K562 (cell line): ENCODE results near the gene ETS2. TPM values are rescaled to one million over a fixed set of nuclear protein-coding genes. Genes with fewer than 3 reads are reported as not detected.

Experiments
- ATAC-seq: fragments of 200-7000 bp; cut with Tn5 transposase; 3 replicates; pipeline ENCODE4 v1.9.1; 2020; ENCODE audit warnings: moderate library complexity
- BruUV-seq: library from RNA; stranded (reverse); fragments of 400-500 nt; replicated peaks from 2 replicates; lab custom pipeline; 2021; lab: Mats Ljungman, UMichigan
- CTCF ChIA-PET: fragments of 300-600 bp; formaldehyde crosslinking; extraction: SDS; loops from one replicate; lab custom pipeline; 2021; ENCODE audit warnings: low intra/inter-chr PET ratio; lab: Yijun Ruan, JAX
- POLR2A ChIA-PET: fragments of 300-600, 350-650 bp; sonication (Branson Sonifier 250); formaldehyde crosslinking; extraction: SDS; loops from one replicate; lab custom pipeline; 2021; ENCODE audit warnings: antibody characterized with exemption, inconsistent platforms; lab: Yijun Ruan, JAX
- DNase-seq, 4 experiments: peaks; one replicate each; pipeline versions ENCODE4 v3.0.0 to v3.0.0-alpha.2; 2011 to 2018; ENCODE audit warnings: low spot score in 3 of 4, mixed read lengths in 3 of 4; ENCODE audit errors: extremely low read depth in 1 of 4
- FAIRE-seq: peaks from 2 replicates; lab custom pipeline; 2011; peaks lifted over from hg19 to GRCh38; lab: Jason Lieb, UNC
- H2AFZ ChIP-seq: 2 replicates; pipeline ENCODE4 v1.6.0; 2011; ENCODE audit warnings: low read depth, low read length, control low read depth, inconsistent platforms
- H3K27ac ChIP-seq: fragments of 200-600 bp; 3 replicates; pipeline ENCODE4 v1.8.0; 2011; ENCODE audit warnings: low read depth, mild to moderate bottlenecking, control low read depth, inconsistent platforms, low read length, moderate library complexity, mixed read lengths; ENCODE audit errors: extremely low read depth
- H3K27me3 ChIP-seq, 2 experiments: fragments of 300-600 bp in 1 of 2; 2 replicates in 1 of 2; 3 replicates in 1 of 2; pipeline versions ENCODE4 v1.6.0 to v1.8.0; 2011; ENCODE audit warnings: inconsistent platforms in 2 of 2, low read length in 2 of 2, mild to moderate bottlenecking in 1 of 2, mixed read lengths in 1 of 2, moderate library complexity in 1 of 2; ENCODE audit not compliant: control insufficient read depth in 2 of 2, insufficient read depth in 2 of 2
- H3K36me3 ChIP-seq: fragments of 300-600 bp; 3 replicates; pipeline ENCODE4 v1.8.0; 2011; ENCODE audit warnings: mild to moderate bottlenecking, low read length, inconsistent platforms; ENCODE audit not compliant: control insufficient read depth, insufficient read depth
- H3K4me1 ChIP-seq, 2 experiments: fragments of 200-600 bp in 1 of 2; replicated peaks in 1 of 2; 2 replicates in 1 of 2; 3 replicates in 1 of 2; pipeline versions ENCODE4 v1.5.1 to v1.8.0; 2011; ENCODE audit warnings: inconsistent platforms in 2 of 2, low read length in 2 of 2, mild to moderate bottlenecking in 1 of 2, mixed read lengths in 1 of 2, moderate library complexity in 1 of 2; ENCODE audit not compliant: control insufficient read depth in 2 of 2, insufficient read depth in 2 of 2
- H3K4me2 ChIP-seq: 2 replicates; pipeline ENCODE4 v1.6.1; 2011; ENCODE audit warnings: low read length, control low read depth, inconsistent platforms, mixed read lengths; ENCODE audit not compliant: insufficient read depth
- H3K4me3 ChIP-seq: fragments of 200-600 bp; sonication (generic), shearing (Covaris generic); 2 replicates; pipeline ENCODE4 v1.5.1; 2016; ENCODE audit warnings: control low read depth, inconsistent platforms
- H3K79me2 ChIP-seq: fragments of 200-600 bp; 3 replicates; pipeline ENCODE4 v1.8.0; 2011; ENCODE audit warnings: low read length, inconsistent platforms; ENCODE audit not compliant: control insufficient read depth, insufficient read depth
- H3K9ac ChIP-seq, 2 experiments: 2 replicates each; pipeline versions ENCODE4 v1.6.0 to v1.6.1; 2011; ENCODE audit warnings: low read depth in 2 of 2, low read length in 2 of 2, control low read depth in 1 of 2, inconsistent platforms in 1 of 2, mild to moderate bottlenecking in 1 of 2, mixed read lengths in 1 of 2; ENCODE audit not compliant: insufficient read depth in 1 of 2
- H3K9me1 ChIP-seq: one replicate; pipeline ENCODE4 v1.6.0; 2011; ENCODE audit warnings: inconsistent platforms, mild to moderate bottlenecking, low read length, moderate library complexity; ENCODE audit not compliant: control insufficient read depth, insufficient read depth
- H3K9me3 ChIP-seq: replicated peaks from 2 replicates; pipeline ENCODE4 v1.5.1; 2011; ENCODE audit warnings: low read depth, low read length, inconsistent platforms; ENCODE audit not compliant: control insufficient read depth, insufficient read depth
- H4K20me1 ChIP-seq: replicated peaks from 2 replicates; pipeline ENCODE4 v1.6.1; 2011; ENCODE audit warnings: low read length, inconsistent platforms, mixed read lengths; ENCODE audit not compliant: control insufficient read depth, insufficient read depth
- ARHGAP35 ChIP-seq: fragments of 450-650 bp; IDR thresholded peaks from 2 replicates; pipeline ENCODE4 v1.6.1; 2018; ENCODE audit not compliant: partially characterized antibody
- GABPB2 ChIP-seq: fragments of 250-450 bp; sonication (Bioruptor Pico); conservative IDR thresholded peaks from 2 replicates; pipeline ENCODE4 v1.5.1; 2021; ENCODE audit warnings: mild to moderate bottlenecking
- GTF2A2 ChIP-seq: IDR thresholded peaks from 2 replicates; pipeline ENCODE4 v1.6.1; 2016; ENCODE audit warnings: mild to moderate bottlenecking, missing genetic modification characterization, missing compliant biosample characterization
- KLF10 ChIP-seq: fragments of 250-450 bp; sonication (Bioruptor Pico); IDR thresholded peaks from 2 replicates; pipeline ENCODE4 v1.6.1; 2021; ENCODE audit warnings: matching md5 sums
- MCM2 ChIP-seq: fragments of 450-650 bp; IDR thresholded peaks from 2 replicates; pipeline ENCODE4 v1.6.1; 2017; ENCODE audit warnings: low read depth, mild to moderate bottlenecking
- MCM7 ChIP-seq, 2 experiments: fragments of 450-650 bp; IDR thresholded peaks; 2 replicates each; pipeline ENCODE4 v1.6.1; 2016 to 2018
- NFRKB ChIP-seq: fragments of 450-650 bp; IDR thresholded peaks from 2 replicates; pipeline ENCODE4 v1.6.1; 2016; ENCODE audit warnings: low read depth
- NR2F6 ChIP-seq: fragments of 450-650 bp; formaldehyde crosslinking; IDR thresholded peaks from 2 replicates; pipeline ENCODE4 v1.4.0; 2020; ENCODE audit warnings: mild to moderate bottlenecking
- PHF8 ChIP-seq: fragments of 200-600 bp; sonication (generic); IDR thresholded peaks from 2 replicates; pipeline ENCODE4 v1.6.1; 2012; ENCODE audit warnings: mixed run types, mild to moderate bottlenecking, inconsistent platforms, low read length, moderate library complexity, borderline replicate concordance
- POLR2AphosphoS2 ChIP-seq: IDR thresholded peaks from 2 replicates; pipeline ENCODE4 v1.6.1; 2012; ENCODE audit warnings: low read length, improper control_type of control experiment
- SRSF3 ChIP-seq: fragments of 200-400 bp; formaldehyde crosslinking; IDR thresholded peaks from 2 replicates; pipeline ENCODE4 v1.6.1; 2016; ENCODE audit warnings: mild to moderate bottlenecking, low read length, moderate library complexity; ENCODE audit not compliant: insufficient read depth
- WGBS: fragments of 100-300 bp; shearing (Covaris generic); methylation state at CpG from one replicate; pipeline ENCODE4 v1.1.6; 2016; ENCODE audit warnings: low coverage, mixed read lengths; ENCODE audit not compliant: insufficient coverage; ENCODE audit errors: missing lambda C conversion rate; 5-methylcytosine and 5-hydroxymethylcytosine counted together
- in situ Hi-C: fragments of 300-500 bp; cut with MboI; formaldehyde crosslinking; loops from 4 replicates; pipeline ENCODE4 v1.15.0; 2018; ENCODE audit warnings: inconsistent platforms, mixed read lengths
- intact Hi-C: fragments of 100-400 bp; cut with micrococcal nuclease; formaldehyde crosslinking; loops from 2 replicates; pipeline ENCODE4 v1.14.2; 2022
- polyA plus RNA-seq, 8 experiments: library from polyadenylated mRNA; depleted of rRNA in 4 of 8; stranded (reverse) in 5 of 8; unstranded in 3 of 8; fragments of >200 nt; fragmentation: Nextera tagmentation in 2 of 8; fragmentation: Illumina TruSeq in 1 of 8; extraction: Ambion mirVana in 2 of 8; extraction: Trizol in 1 of 8; gene quantifications; 2 replicates each; pipeline versions ENCODE4 v1.2.1 to v1.2.3, GENCODE V29; 2011 to 2014; ENCODE audit warnings: inconsistent platforms in 1 of 8, missing spikeins in 1 of 8
- total RNA-seq, 7 experiments: library from RNA; depleted of rRNA in 6 of 7; stranded (reverse); fragments of >200 nt in 6 of 7; fragmentation: Illumina TruSeq in 2 of 7; extraction: Trizol in 2 of 7; gene quantifications; 2 replicates each; pipeline versions ENCODE4 v1.2.1 to v1.2.3, GENCODE V29; 2011 to 2021; ENCODE audit warnings: low replicate concordance in 1 of 7
- TF ChIP-seq, protein P1 (sequence below): fragments of 250-450 bp; sonication (Bioruptor Pico); IDR thresholded peaks from 2 replicates; pipeline ENCODE4 v1.5.0; 2020; ENCODE audit warnings: mild to moderate bottlenecking, borderline replicate concordance
- TF ChIP-seq, protein P2 (sequence below): fragments of 250-450 bp; sonication (Bioruptor Pico); IDR thresholded peaks from 2 replicates; pipeline ENCODE4 v1.4.0; 2020
- TF ChIP-seq, protein P3 (sequence below): IDR thresholded peaks from 3 replicates; pipeline ENCODE4 v1.6.1; 2011; ENCODE audit warnings: borderline replicate concordance, mild to moderate bottlenecking, moderate library complexity; ENCODE audit not compliant: insufficient read length; ENCODE audit errors: extremely low read depth

Gene ETS2
- total and polyA plus RNA-seq, 9 of the 15 experiments (the other 6 are each of a cell fraction or from before 2014, with no cell fraction given), result 1.7 to 24.4 (median 12.2) TPM

DNA sequence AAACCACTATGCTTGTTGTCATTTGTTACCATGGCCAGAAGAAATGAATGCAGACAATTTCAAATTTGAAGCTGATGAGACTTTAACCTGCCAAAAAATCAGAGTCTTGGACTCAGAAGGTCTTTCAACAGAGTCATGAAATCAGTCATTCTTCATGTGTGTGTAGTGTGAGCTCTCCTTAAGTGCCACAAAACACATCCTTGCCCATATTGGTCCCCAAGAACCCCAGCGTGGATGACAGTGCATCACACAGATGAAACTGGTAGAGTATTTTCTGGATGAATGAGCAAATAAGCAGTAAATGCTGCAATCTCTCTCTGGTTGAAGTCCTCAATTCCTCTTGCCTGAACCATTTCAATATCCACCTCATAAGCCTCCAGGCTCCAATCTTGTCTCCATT is 28.7 kb upstream of the ETS2 start:
- H3K27ac ChIP-seq, result no peak overlapping the region
- POLR2A ChIA-PET, result no interaction called here
- no peak overlapping the region for H3K4me2 ChIP-seq
- CTCF ChIA-PET, result no interaction called here
- H3K79me2 ChIP-seq, result no peaks in the 10 kb centered on the region
- H2AFZ ChIP-seq, result no peak overlapping the region
- in situ Hi-C loops, result no loop called here
- no peaks in the 10 kb centered on the region for H3K9me1 ChIP-seq
- H3K4me3 ChIP-seq, result no peak overlapping the region
- FAIRE-seq (no peak), DNase-seq (no peak), ATAC-seq (no peak)
- intact Hi-C loops, result no loop called here
- H3K9ac ChIP-seq, result no peak overlapping the region
- 0% methylated on average over 1 of the region's 1 CpG for WGBS
- no peaks in the 10 kb centered on the region for H3K4me1 ChIP-seq
- H4K20me1 ChIP-seq, result no peaks in the 10 kb centered on the region
- no peak for TF ChIP-seq PHF8
- TF ChIP-seq MCM7 (IDR thresholded peaks at IDR 0.05), result no peak
- TF ChIP-seq MCM2, result no peak
- no peak for TF ChIP-seq SRSF3
- no peak for TF ChIP-seq NFRKB
- TF ChIP-seq, protein P1, sequence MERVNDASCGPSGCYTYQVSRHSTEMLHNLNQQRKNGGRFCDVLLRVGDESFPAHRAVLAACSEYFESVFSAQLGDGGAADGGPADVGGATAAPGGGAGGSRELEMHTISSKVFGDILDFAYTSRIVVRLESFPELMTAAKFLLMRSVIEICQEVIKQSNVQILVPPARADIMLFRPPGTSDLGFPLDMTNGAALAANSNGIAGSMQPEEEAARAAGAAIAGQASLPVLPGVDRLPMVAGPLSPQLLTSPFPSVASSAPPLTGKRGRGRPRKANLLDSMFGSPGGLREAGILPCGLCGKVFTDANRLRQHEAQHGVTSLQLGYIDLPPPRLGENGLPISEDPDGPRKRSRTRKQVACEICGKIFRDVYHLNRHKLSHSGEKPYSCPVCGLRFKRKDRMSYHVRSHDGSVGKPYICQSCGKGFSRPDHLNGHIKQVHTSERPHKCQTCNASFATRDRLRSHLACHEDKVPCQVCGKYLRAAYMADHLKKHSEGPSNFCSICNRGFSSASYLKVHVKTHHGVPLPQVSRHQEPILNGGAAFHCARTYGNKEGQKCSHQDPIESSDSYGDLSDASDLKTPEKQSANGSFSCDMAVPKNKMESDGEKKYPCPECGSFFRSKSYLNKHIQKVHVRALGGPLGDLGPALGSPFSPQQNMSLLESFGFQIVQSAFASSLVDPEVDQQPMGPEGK (CRISPR knock-in tag), result no peak
- no peak for TF ChIP-seq GABPB2
- no peak for TF ChIP-seq POLR2AphosphoS2
- TF ChIP-seq, protein P2, sequence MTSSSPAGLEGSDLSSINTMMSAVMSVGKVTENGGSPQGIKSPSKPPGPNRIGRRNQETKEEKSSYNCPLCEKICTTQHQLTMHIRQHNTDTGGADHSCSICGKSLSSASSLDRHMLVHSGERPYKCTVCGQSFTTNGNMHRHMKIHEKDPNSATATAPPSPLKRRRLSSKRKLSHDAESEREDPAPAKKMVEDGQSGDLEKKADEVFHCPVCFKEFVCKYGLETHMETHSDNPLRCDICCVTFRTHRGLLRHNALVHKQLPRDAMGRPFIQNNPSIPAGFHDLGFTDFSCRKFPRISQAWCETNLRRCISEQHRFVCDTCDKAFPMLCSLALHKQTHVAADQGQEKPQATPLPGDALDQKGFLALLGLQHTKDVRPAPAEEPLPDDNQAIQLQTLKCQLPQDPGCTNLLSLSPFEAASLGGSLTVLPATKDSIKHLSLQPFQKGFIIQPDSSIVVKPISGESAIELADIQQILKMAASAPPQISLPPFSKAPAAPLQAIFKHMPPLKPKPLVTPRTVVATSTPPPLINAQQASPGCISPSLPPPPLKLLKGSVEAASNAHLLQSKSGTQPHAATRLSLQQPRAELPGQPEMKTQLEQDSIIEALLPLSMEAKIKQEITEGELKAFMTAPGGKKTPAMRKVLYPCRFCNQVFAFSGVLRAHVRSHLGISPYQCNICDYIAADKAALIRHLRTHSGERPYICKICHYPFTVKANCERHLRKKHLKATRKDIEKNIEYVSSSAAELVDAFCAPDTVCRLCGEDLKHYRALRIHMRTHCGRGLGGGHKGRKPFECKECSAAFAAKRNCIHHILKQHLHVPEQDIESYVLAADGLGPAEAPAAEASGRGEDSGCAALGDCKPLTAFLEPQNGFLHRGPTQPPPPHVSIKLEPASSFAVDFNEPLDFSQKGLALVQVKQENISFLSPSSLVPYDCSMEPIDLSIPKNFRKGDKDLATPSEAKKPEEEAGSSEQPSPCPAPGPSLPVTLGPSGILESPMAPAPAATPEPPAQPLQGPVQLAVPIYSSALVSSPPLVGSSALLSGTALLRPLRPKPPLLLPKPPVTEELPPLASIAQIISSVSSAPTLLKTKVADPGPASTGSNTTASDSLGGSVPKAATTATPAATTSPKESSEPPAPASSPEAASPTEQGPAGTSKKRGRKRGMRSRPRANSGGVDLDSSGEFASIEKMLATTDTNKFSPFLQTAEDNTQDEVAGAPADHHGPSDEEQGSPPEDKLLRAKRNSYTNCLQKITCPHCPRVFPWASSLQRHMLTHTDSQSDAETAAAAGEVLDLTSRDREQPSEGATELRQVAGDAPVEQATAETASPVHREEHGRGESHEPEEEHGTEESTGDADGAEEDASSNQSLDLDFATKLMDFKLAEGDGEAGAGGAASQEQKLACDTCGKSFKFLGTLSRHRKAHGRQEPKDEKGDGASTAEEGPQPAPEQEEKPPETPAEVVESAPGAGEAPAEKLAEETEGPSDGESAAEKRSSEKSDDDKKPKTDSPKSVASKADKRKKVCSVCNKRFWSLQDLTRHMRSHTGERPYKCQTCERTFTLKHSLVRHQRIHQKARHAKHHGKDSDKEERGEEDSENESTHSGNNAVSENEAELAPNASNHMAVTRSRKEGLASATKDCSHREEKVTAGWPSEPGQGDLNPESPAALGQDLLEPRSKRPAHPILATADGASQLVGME, result no peak
- no peak for TF ChIP-seq KLF10
- no peak for TF ChIP-seq GTF2A2 (tag)
- TF ChIP-seq ARHGAP35, result no peak
- TF ChIP-seq, protein P3, sequence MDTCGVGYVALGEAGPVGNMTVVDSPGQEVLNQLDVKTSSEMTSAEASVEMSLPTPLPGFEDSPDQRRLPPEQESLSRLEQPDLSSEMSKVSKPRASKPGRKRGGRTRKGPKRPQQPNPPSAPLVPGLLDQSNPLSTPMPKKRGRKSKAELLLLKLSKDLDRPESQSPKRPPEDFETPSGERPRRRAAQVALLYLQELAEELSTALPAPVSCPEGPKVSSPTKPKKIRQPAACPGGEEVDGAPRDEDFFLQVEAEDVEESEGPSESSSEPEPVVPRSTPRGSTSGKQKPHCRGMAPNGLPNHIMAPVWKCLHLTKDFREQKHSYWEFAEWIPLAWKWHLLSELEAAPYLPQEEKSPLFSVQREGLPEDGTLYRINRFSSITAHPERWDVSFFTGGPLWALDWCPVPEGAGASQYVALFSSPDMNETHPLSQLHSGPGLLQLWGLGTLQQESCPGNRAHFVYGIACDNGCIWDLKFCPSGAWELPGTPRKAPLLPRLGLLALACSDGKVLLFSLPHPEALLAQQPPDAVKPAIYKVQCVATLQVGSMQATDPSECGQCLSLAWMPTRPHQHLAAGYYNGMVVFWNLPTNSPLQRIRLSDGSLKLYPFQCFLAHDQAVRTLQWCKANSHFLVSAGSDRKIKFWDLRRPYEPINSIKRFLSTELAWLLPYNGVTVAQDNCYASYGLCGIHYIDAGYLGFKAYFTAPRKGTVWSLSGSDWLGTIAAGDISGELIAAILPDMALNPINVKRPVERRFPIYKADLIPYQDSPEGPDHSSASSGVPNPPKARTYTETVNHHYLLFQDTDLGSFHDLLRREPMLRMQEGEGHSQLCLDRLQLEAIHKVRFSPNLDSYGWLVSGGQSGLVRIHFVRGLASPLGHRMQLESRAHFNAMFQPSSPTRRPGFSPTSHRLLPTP, result no peak
- no peak for TF ChIP-seq NR2F6 (CRISPR knock-in tag)
- peaks cover 26 to 28% of the 10 kb centered on the region in 2 experiments for H3K27me3 ChIP-seq
- H3K36me3 ChIP-seq, result no peaks in the 10 kb centered on the region
- H3K9me3 ChIP-seq, result no peaks in the 10 kb centered on the region
- no TSS peak for BruUV-seq
